Neural cell (in vitro differentiated cells): Measurements from ENCODE around the gene SEC61B.
A peak's percentile ranks its signal among the peaks of the same experiment; 100 is the strongest.

ENCODE experiments used
- CTCF ChIP-seq: fragments of 450-650 bp; IDR thresholded peaks from 2 replicates; pipeline ENCODE4 v1.5.1; 2014; ENCODE audit warnings: antibody characterized with exemption, mild to moderate bottlenecking, moderate library complexity; ENCODE audit not compliant: poor library complexity, severe bottlenecking
- EZH2 ChIP-seq: fragments of 200-600, 300-800 bp; shearing (Covaris generic), sonication (generic); IDR thresholded peaks from 2 replicates; pipeline ENCODE4 v1.6.1; 2014; ENCODE audit warnings: antibody characterized with exemption, low read length, borderline replicate concordance, mild to moderate bottlenecking; ENCODE audit not compliant: insufficient read depth, poor library complexity, severe bottlenecking
- MXI1 ChIP-seq: fragments of 450-650 bp; conservative IDR thresholded peaks from 2 replicates; pipeline ENCODE4 v1.6.1; 2014; ENCODE audit warnings: antibody characterized with exemption, mild to moderate bottlenecking; ENCODE audit not compliant: poor library complexity, severe bottlenecking
- POLR2AphosphoS5 ChIP-seq: IDR thresholded peaks from 2 replicates; pipeline ENCODE4 v1.6.1; 2012
- RAD21 ChIP-seq: fragments of 450-650 bp; conservative IDR thresholded peaks from 2 replicates; pipeline ENCODE4 v1.6.1; 2014; ENCODE audit warnings: antibody characterized with exemption, mild to moderate bottlenecking, moderate library complexity
- REST ChIP-seq: IDR thresholded peaks from 2 replicates; pipeline ENCODE4 v1.6.1; 2012; ENCODE audit warnings: borderline replicate concordance
- SMC3 ChIP-seq: fragments of 450-650 bp; conservative IDR thresholded peaks from 2 replicates; pipeline ENCODE4 v1.6.1; 2014; ENCODE audit warnings: antibody characterized with exemption, mild to moderate bottlenecking, moderate library complexity; ENCODE audit not compliant: poor library complexity
- TAF1 ChIP-seq: IDR thresholded peaks from 2 replicates; pipeline ENCODE4 v1.6.1; 2012; ENCODE audit warnings: low read depth

GRCh38 chr9:99184475-99185347 is 37.4 kb upstream of the SEC61B start:
- no peak for TF ChIP-seq TAF1
- TF ChIP-seq CTCF: peak; percentile 99
- no peak for TF ChIP-seq EZH2
- TF ChIP-seq MXI1: no peak
- peak; percentile 43 for TF ChIP-seq POLR2AphosphoS5
- TF ChIP-seq RAD21: peak; percentile 98
- peak; percentile 95 for TF ChIP-seq SMC3
- TF ChIP-seq REST: peak; percentile 58
